HCT116 (cell line): ENCODE data around the gene PIEZO2. TPM values are rescaled to one million over a fixed set of nuclear protein-coding genes. Genes with fewer than 3 reads are reported as not detected.

Experiments
- ATAC-seq: fragments of 200-7000 bp; cut with Tn5 transposase; 2 replicates; pipeline ENCODE4 v1.9.1; 2020; ENCODE audit warnings: mild to moderate bottlenecking, moderate library complexity
- BruUV-seq: library from RNA; stranded (reverse); fragments of 400-500 nt; replicated peaks from 2 replicates; lab custom pipeline; 2021; lab: Mats Ljungman, UMichigan
- CTCF ChIA-PET: fragments of 300-600 bp; sonication (Branson Sonifier 250); formaldehyde crosslinking; loops from one replicate; lab custom pipeline; 2021; ENCODE audit warnings: antibody characterized with exemption; lab: Charles Lee
- POLR2A ChIA-PET: fragments of 300-600, 350-600 bp; sonication (Branson Sonifier 250); formaldehyde crosslinking; loops from one replicate; lab custom pipeline; 2021; ENCODE audit warnings: antibody characterized with exemption; lab: Charles Lee
- RAD21 ChIA-PET, 2 experiments: fragments of 300-600 bp; sonication (Branson Sonifier 250); formaldehyde crosslinking; loops; one replicate each; lab custom pipeline; 2023; ENCODE audit warnings: low total read pairs in 2 of 2; ENCODE audit not compliant: uncharacterized antibody in 2 of 2, unreplicated experiment in 2 of 2, low non-redundant PET in 1 of 2; lab: Charles Lee
- DNase-seq: peaks from one replicate; pipeline ENCODE4 v3.0.0-alpha.2; 2010; ENCODE audit warnings: low read depth, low spot score
- H2AFZ ChIP-seq: fragments of 200-600 bp; shearing (Covaris generic), sonication (generic); 2 replicates; pipeline ENCODE4 v1.6.1; 2017; ENCODE audit warnings: low read depth, mixed run types, mixed read lengths, antibody characterized with exemption, low read length; ENCODE audit not compliant: poor library complexity, severe bottlenecking
- H3K27ac ChIP-seq: 2 replicates; pipeline ENCODE4 v1.5.1; 2012; ENCODE audit warnings: low read depth, low read length
- H3K27me3 ChIP-seq: fragments of 200-600 bp; sonication (generic); 2 replicates; pipeline ENCODE4 v1.6.1; 2016; ENCODE audit warnings: mixed run types, low read length, mixed read lengths; ENCODE audit not compliant: insufficient read depth
- H3K36me3 ChIP-seq, 2 experiments: fragments of 200-500 bp in 1 of 2; fragments of 200-600 bp in 1 of 2; sonication (Bioruptor generic) in 1 of 2; sonication (generic) in 1 of 2; 2 replicates each; pipeline versions ENCODE4 v1.5.1 to v1.6.1; 2014 to 2016; ENCODE audit warnings: low read length in 2 of 2, inconsistent platforms in 1 of 2, mixed read lengths in 1 of 2, mixed run types in 1 of 2; ENCODE audit not compliant: insufficient read depth in 2 of 2, control insufficient read depth in 1 of 2
- H3K4me1 ChIP-seq, 2 experiments: fragments of 200-600 bp in 1 of 2; sonication (generic) in 1 of 2; 2 replicates each; pipeline versions ENCODE4 v1.5.1 to v1.6.1; 2012 to 2017; ENCODE audit warnings: low read length in 2 of 2, inconsistent platforms in 1 of 2, mild to moderate bottlenecking in 1 of 2, mixed read lengths in 1 of 2, mixed run types in 1 of 2, moderate library complexity in 1 of 2; ENCODE audit not compliant: insufficient read depth in 2 of 2, control insufficient read depth in 1 of 2
- H3K4me2 ChIP-seq: fragments of 200-600 bp; sonication (generic); 2 replicates; pipeline ENCODE4 v1.6.1; 2017; ENCODE audit warnings: mixed run types, low read length, mixed read lengths
- H3K4me3 ChIP-seq, 2 experiments: fragments of 200-600 bp in 1 of 2; sonication (generic) in 1 of 2; replicated peaks in 1 of 2; 2 replicates each; pipeline ENCODE4 v1.5.1; 2011 to 2016; ENCODE audit warnings: low read length in 2 of 2, control low read depth in 1 of 2, low read depth in 1 of 2, mild to moderate bottlenecking in 1 of 2, mixed read lengths in 1 of 2, mixed run types in 1 of 2
- H3K79me2 ChIP-seq: fragments of 200-600 bp; sonication (generic); 2 replicates; pipeline ENCODE4 v1.6.1; 2017; ENCODE audit warnings: mild to moderate bottlenecking, mixed run types, low read length, moderate library complexity, mixed read lengths; ENCODE audit not compliant: insufficient read depth
- H3K9ac ChIP-seq: fragments of 200-600 bp; sonication (generic); 2 replicates; pipeline ENCODE4 v1.6.1; 2016; ENCODE audit warnings: low read length, mixed read lengths
- H3K9me2 ChIP-seq: fragments of 200-600 bp; sonication (generic), shearing (Covaris generic); 2 replicates; pipeline ENCODE4 v1.6.1; 2017; ENCODE audit warnings: mixed run types, mild to moderate bottlenecking, moderate library complexity; ENCODE audit not compliant: insufficient read depth
- H3K9me3 ChIP-seq, 2 experiments: fragments of 200-500 bp in 1 of 2; fragments of 200-600 bp in 1 of 2; sonication (Bioruptor generic) in 1 of 2; sonication (generic) in 1 of 2; 2 replicates each; pipeline ENCODE4 v1.6.1; 2014 to 2017; ENCODE audit warnings: low read length in 2 of 2, mixed read lengths in 2 of 2, inconsistent platforms in 1 of 2, low read depth in 1 of 2, mild to moderate bottlenecking in 1 of 2, mixed run types in 1 of 2, moderate library complexity in 1 of 2; ENCODE audit not compliant: control insufficient read depth in 1 of 2, insufficient read depth in 1 of 2
- H4K20me1 ChIP-seq: fragments of 200-600 bp; sonication (generic), shearing (Covaris generic); 2 replicates; pipeline ENCODE4 v1.6.1; 2017; ENCODE audit warnings: mixed run types, mild to moderate bottlenecking, moderate library complexity; ENCODE audit not compliant: insufficient read depth
- ATF3 ChIP-seq: IDR thresholded peaks from 2 replicates; pipeline ENCODE4 v1.6.1; 2012
- CEBPB ChIP-seq: IDR thresholded peaks from 2 replicates; pipeline ENCODE4 v1.6.1; 2012; ENCODE audit warnings: low read depth
- EGR1 ChIP-seq: IDR thresholded peaks from 2 replicates; pipeline ENCODE4 v1.6.1; 2012; ENCODE audit warnings: low read depth
- ELF1 ChIP-seq: IDR thresholded peaks from 2 replicates; pipeline ENCODE4 v1.6.1; 2012; ENCODE audit warnings: low read depth, borderline replicate concordance
- FOSL1 ChIP-seq: IDR thresholded peaks from 2 replicates; pipeline ENCODE4 v1.6.1; 2012; ENCODE audit warnings: low read depth
- JUND ChIP-seq: IDR thresholded peaks from 2 replicates; pipeline ENCODE4 v1.6.1; 2012
- POLR2AphosphoS5 ChIP-seq: IDR thresholded peaks from 2 replicates; pipeline ENCODE4 v1.6.1; 2011; ENCODE audit warnings: mild to moderate bottlenecking, low read depth, low read length, moderate library complexity
- RAD21 ChIP-seq: IDR thresholded peaks from 2 replicates; pipeline ENCODE4 v1.6.1; 2012; ENCODE audit warnings: low read depth, mild to moderate bottlenecking
- SP1 ChIP-seq: IDR thresholded peaks from 2 replicates; pipeline ENCODE4 v1.6.1; 2012; ENCODE audit warnings: low read depth
- SRF ChIP-seq: IDR thresholded peaks from 2 replicates; pipeline ENCODE4 v1.6.1; 2012; ENCODE audit warnings: low read depth
- ZFX ChIP-seq: fragments of 450-650 bp; IDR thresholded peaks from 2 replicates; pipeline ENCODE4 v1.6.1; 2017
- ZNF274 ChIP-seq: fragments of 200-500 bp; sonication (Bioruptor generic); IDR thresholded peaks from 2 replicates; pipeline ENCODE4 v1.6.1; 2014; ENCODE audit warnings: mild to moderate bottlenecking, low read depth, low read length, inconsistent platforms
- intact Hi-C: fragments of 100-400 bp; cut with micrococcal nuclease; formaldehyde crosslinking; loops from 2 replicates; pipeline ENCODE4 v1.10.0; 2022
- total RNA-seq: library from RNA; stranded (reverse); gene quantifications from one replicate; pipeline ENCODE4 v1.2.1, GENCODE V29; 2021; ENCODE audit not compliant: unreplicated experiment
- TF ChIP-seq, protein P1 (sequence below), 3 experiments: fragments of 200-600 bp in 1 of 3; sonication (generic) in 1 of 3; IDR thresholded peaks in 2 of 3; conservative IDR thresholded peaks in 1 of 3; 2 replicates each; pipeline ENCODE4 v1.5.1; 2012 to 2017; ENCODE audit warnings: low read depth in 2 of 3, low read length in 2 of 3, antibody characterized with exemption in 1 of 3, borderline replicate concordance in 1 of 3, control low read depth in 1 of 3, mild to moderate bottlenecking in 1 of 3, mixed read lengths in 1 of 3, mixed run types in 1 of 3, moderate library complexity in 1 of 3; ENCODE audit not compliant: insufficient read depth in 1 of 3
- TF ChIP-seq, protein P2 (sequence below): IDR thresholded peaks from 2 replicates; pipeline ENCODE4 v1.6.1; 2012
- TF ChIP-seq, protein P3 (sequence below): IDR thresholded peaks from 2 replicates; pipeline ENCODE4 v1.6.1; 2012; ENCODE audit warnings: low read depth

The PIEZO2 gene
- total RNA-seq, 1 experiment from 2014 or later = 0.34 TPM

DNA sequence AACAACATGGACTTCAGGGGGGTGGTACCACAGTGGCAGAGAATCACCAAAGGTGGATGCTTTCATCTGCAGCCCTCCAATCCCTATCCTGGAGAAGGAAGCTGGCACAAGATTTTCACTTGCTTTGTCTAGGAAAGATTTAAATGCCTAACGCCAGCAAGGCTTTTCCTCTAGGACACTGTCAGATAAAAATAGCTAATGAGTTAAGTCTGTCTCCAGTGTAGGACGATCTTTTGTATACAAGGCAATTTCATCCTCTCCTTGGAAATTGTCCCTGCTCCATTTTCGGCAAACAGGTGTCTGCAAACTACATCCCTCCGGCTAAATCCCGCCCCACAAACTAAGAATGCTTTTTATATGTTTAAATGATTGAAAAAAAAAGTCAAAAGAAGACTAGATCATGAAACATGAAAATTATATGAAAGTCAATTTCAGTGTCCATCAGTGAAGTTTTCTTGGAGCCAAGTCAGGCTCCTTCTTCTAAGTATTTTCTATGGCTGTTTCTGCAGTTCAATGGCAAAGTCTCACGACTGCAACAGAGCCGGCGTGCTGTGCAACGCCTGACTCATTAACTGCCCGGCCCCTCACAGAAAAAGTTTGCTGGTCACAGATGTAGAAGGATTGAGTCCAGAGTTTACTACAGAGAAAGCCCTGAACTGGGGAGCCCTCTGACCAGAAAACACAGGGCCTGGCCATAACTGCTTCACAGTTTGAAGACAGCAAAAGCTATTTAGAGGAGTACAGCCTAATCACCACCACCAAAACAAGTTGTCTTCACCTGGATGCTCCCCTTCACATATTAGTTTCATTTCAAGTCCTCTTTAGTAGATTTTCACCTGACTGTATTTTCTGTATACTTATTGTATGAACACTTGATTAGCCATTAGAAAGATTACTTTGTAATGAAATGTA lies 52.3 kb downstream of the PIEZO2 start:
- no peak overlapping the region for H3K4me2 ChIP-seq
- ATAC-seq (no peak), DNase-seq (no peak)
- intact Hi-C loops = no loop called here
- H3K4me1 ChIP-seq = no peaks in the 10 kb centered on the region
- TF ChIP-seq SRF (no peak), ELF1 (no peak), CEBPB (no peak)
- TF ChIP-seq, protein P1, sequence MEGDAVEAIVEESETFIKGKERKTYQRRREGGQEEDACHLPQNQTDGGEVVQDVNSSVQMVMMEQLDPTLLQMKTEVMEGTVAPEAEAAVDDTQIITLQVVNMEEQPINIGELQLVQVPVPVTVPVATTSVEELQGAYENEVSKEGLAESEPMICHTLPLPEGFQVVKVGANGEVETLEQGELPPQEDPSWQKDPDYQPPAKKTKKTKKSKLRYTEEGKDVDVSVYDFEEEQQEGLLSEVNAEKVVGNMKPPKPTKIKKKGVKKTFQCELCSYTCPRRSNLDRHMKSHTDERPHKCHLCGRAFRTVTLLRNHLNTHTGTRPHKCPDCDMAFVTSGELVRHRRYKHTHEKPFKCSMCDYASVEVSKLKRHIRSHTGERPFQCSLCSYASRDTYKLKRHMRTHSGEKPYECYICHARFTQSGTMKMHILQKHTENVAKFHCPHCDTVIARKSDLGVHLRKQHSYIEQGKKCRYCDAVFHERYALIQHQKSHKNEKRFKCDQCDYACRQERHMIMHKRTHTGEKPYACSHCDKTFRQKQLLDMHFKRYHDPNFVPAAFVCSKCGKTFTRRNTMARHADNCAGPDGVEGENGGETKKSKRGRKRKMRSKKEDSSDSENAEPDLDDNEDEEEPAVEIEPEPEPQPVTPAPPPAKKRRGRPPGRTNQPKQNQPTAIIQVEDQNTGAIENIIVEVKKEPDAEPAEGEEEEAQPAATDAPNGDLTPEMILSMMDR (IDR thresholded peaks at IDR 0.05 in 2 of 3, conservative IDR thresholded peaks at IDR 0.05 in 1 of 3; ENCODE audit: borderline replicate concordance in 1 of 3, insufficient read depth in 1 of 3, low read depth in 2 of 3, low read length in 2 of 3) = no peak
- no TSS peak for BruUV-seq
- ChIA-PET CTCF (no interaction called here), POLR2A (no interaction called here), RAD21 (no interaction called here)
- H2AFZ ChIP-seq = no peak overlapping the region
- 0 out of 2 replicates have a peak, but pooled peaks cover 5% of the 10 kb centered on the region for H3K27me3 ChIP-seq
- H3K9ac ChIP-seq = no peak overlapping the region
- no peaks in the 10 kb centered on the region for H4K20me1 ChIP-seq
- no peaks in the 10 kb centered on the region for H3K36me3 ChIP-seq
- no peaks in the 10 kb centered on the region for H3K9me2 ChIP-seq
- no peak overlapping the region for H3K4me3 ChIP-seq
- no peaks in the 10 kb centered on the region for H3K79me2 ChIP-seq
- H3K27ac ChIP-seq = no peak overlapping the region
- no peaks in the 10 kb centered on the region for H3K9me3 ChIP-seq

- ATAC-seq (no peak), DNase-seq (no peak)
- H3K36me3 ChIP-seq = no peaks in the 10 kb centered on the region
- H3K27ac ChIP-seq = no peak overlapping the region
- CTCF ChIA-PET = no interaction called here
- intact Hi-C loops = no loop called here
- H3K79me2 ChIP-seq = no peaks in the 10 kb centered on the region
- H3K4me1 ChIP-seq = no peaks in the 10 kb centered on the region
- H2AFZ ChIP-seq = no peak overlapping the region
- H3K4me3 ChIP-seq = no peak overlapping the region
- H3K9me3 ChIP-seq = no peaks in the 10 kb centered on the region
- H3K9ac ChIP-seq = no peak overlapping the region
- no peak overlapping the region for H3K4me2 ChIP-seq
- no peaks in the 10 kb centered on the region for H3K9me2 ChIP-seq
- 0 out of 2 replicates have a peak, but pooled peaks cover 5% of the 10 kb centered on the region for H3K27me3 ChIP-seq
- H4K20me1 ChIP-seq = no peaks in the 10 kb centered on the region
- POLR2A ChIA-PET = no interaction called here
- no TSS peak for BruUV-seq
- RAD21 ChIA-PET = no interaction called here
- TF ChIP-seq, protein P2, sequence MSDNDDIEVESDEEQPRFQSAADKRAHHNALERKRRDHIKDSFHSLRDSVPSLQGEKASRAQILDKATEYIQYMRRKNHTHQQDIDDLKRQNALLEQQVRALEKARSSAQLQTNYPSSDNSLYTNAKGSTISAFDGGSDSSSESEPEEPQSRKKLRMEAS = no peak
- TF ChIP-seq ZNF274 = no peak
- no peak for TF ChIP-seq CEBPB
- no peak for TF ChIP-seq SRF
- no peak for TF ChIP-seq ATF3
- TF ChIP-seq, protein P3, sequence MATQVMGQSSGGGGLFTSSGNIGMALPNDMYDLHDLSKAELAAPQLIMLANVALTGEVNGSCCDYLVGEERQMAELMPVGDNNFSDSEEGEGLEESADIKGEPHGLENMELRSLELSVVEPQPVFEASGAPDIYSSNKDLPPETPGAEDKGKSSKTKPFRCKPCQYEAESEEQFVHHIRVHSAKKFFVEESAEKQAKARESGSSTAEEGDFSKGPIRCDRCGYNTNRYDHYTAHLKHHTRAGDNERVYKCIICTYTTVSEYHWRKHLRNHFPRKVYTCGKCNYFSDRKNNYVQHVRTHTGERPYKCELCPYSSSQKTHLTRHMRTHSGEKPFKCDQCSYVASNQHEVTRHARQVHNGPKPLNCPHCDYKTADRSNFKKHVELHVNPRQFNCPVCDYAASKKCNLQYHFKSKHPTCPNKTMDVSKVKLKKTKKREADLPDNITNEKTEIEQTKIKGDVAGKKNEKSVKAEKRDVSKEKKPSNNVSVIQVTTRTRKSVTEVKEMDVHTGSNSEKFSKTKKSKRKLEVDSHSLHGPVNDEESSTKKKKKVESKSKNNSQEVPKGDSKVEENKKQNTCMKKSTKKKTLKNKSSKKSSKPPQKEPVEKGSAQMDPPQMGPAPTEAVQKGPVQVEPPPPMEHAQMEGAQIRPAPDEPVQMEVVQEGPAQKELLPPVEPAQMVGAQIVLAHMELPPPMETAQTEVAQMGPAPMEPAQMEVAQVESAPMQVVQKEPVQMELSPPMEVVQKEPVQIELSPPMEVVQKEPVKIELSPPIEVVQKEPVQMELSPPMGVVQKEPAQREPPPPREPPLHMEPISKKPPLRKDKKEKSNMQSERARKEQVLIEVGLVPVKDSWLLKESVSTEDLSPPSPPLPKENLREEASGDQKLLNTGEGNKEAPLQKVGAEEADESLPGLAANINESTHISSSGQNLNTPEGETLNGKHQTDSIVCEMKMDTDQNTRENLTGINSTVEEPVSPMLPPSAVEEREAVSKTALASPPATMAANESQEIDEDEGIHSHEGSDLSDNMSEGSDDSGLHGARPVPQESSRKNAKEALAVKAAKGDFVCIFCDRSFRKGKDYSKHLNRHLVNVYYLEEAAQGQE = no peak
- no peak for TF ChIP-seq JUND
- no peak for TF ChIP-seq EGR1
- TF ChIP-seq FOSL1 = no peak
- no peak for TF ChIP-seq RAD21
- no peak for TF ChIP-seq POLR2AphosphoS5
- TF ChIP-seq SP1 = no peak
- TF ChIP-seq ELF1 = no peak
- no peak for TF ChIP-seq ZFX
These were observed 53.0 kb downstream of the PIEZO2 start for GRCh38 chr18:11096411-11096810.
